Hepatocyte (in vitro differentiated cells): ENCODE results near the gene GNAT1. TPM values are rescaled to one million over a fixed set of nuclear protein-coding genes. Genes with fewer than 3 reads are reported as not detected.

Experiments
- DNase-seq: peaks from one replicate; pipeline ENCODE4 v3.0.0-alpha.2; 2016; ENCODE audit warnings: low spot score
- H2AFZ ChIP-seq: fragments of 200-600 bp; sonication (generic); 2 replicates; pipeline ENCODE4 v1.6.0; 2016; ENCODE audit warnings: antibody characterized with exemption, mild to moderate bottlenecking
- H3K27ac ChIP-seq: fragments of 200-600 bp; sonication (generic); 2 replicates; pipeline ENCODE4 v1.5.1; 2016; ENCODE audit warnings: mild to moderate bottlenecking
- H3K27me3 ChIP-seq: fragments of 200-600 bp; sonication (generic); 2 replicates; pipeline ENCODE4 v1.6.1; 2016
- H3K36me3 ChIP-seq: fragments of 200-600 bp; sonication (generic); replicated peaks from 2 replicates; pipeline ENCODE4 v1.5.1; 2016; ENCODE audit warnings: low read depth; ENCODE audit not compliant: insufficient read depth
- H3K4me1 ChIP-seq: fragments of 200-600 bp; sonication (generic); 2 replicates; pipeline ENCODE4 v1.5.1; 2016; ENCODE audit warnings: mild to moderate bottlenecking, moderate library complexity; ENCODE audit not compliant: insufficient read depth
- H3K4me2 ChIP-seq: fragments of 200-600 bp; sonication (generic); 2 replicates; pipeline ENCODE4 v1.6.0; 2016
- H3K4me3 ChIP-seq: fragments of 200-600 bp; sonication (generic); 2 replicates; pipeline ENCODE4 v1.5.1; 2016; ENCODE audit warnings: mild to moderate bottlenecking
- H3K79me2 ChIP-seq: fragments of 200-600 bp; sonication (generic); 2 replicates; pipeline ENCODE4 v1.6.0; 2017; ENCODE audit warnings: mild to moderate bottlenecking
- H3K9me2 ChIP-seq: fragments of 200-600 bp; sonication (generic); replicated peaks from 2 replicates; pipeline ENCODE4 v1.6.0; 2017; ENCODE audit warnings: mild to moderate bottlenecking; ENCODE audit not compliant: insufficient read depth
- H3K9me3 ChIP-seq: fragments of 200-600 bp; sonication (generic); 2 replicates; pipeline ENCODE4 v1.5.1; 2016; ENCODE audit warnings: low read depth, mild to moderate bottlenecking
- H4K20me1 ChIP-seq: fragments of 200-600 bp; sonication (generic); 2 replicates; pipeline ENCODE4 v1.6.0; 2016; ENCODE audit warnings: mild to moderate bottlenecking; ENCODE audit not compliant: insufficient read depth, poor library complexity, severe bottlenecking
- CTCF ChIP-seq: fragments of 200-600 bp; sonication (generic); IDR thresholded peaks from 2 replicates; pipeline ENCODE4 v1.5.1; 2016; ENCODE audit warnings: antibody characterized with exemption, mild to moderate bottlenecking; ENCODE audit not compliant: poor library complexity
- EZH2 ChIP-seq: fragments of 200-600 bp; sonication (generic); IDR thresholded peaks from 2 replicates; pipeline ENCODE4 v1.6.1; 2016; ENCODE audit warnings: antibody characterized with exemption, mild to moderate bottlenecking, borderline replicate concordance
- EZH2phosphoT487 ChIP-seq: fragments of 200-600 bp; sonication (generic); IDR thresholded peaks from one replicate; pipeline ENCODE4 v1.6.1; 2018; ENCODE audit warnings: antibody characterized with exemption, mild to moderate bottlenecking, low read depth, moderate library complexity; ENCODE audit not compliant: unreplicated experiment, severe bottlenecking
- WGBS: methylation state at CpG from one replicate; pipeline ENCODE4 v1.1.6; 2016; ENCODE audit warnings: low lambda C conversion rate; ENCODE audit errors: missing lambda C conversion rate; 5-methylcytosine and 5-hydroxymethylcytosine counted together
- polyA plus RNA-seq: library from polyadenylated mRNA; unstranded; fragments of >200 nt; fragmentation: Nextera tagmentation; extraction: Ambion mirVana; gene quantifications from 2 replicates; pipeline ENCODE4 v1.2.1, GENCODE V29; 2016
- total RNA-seq: library from RNA; depleted of rRNA; stranded (reverse); fragments of >200 nt; gene quantifications from 2 replicates; pipeline ENCODE4 v1.2.3, GENCODE V29; 2014

GNAT1 gene
- total and polyA plus RNA-seq, 2 experiments from 2014 or later = not detected

GRCh38 chr3:50232303-50232702 is 40.9 kb downstream of the GNAT1 start:
- Histone ChIP-seq H4K20me1 (peaks cover 9% of the 10 kb centered on the region), H3K27me3 (no peaks in the 10 kb centered on the region), H2AFZ (no peak overlapping the region), H3K79me2 (peaks cover 12% of the 10 kb centered on the region), H3K4me1 (peaks cover 9% of the 10 kb centered on the region), H3K4me3 (no peak overlapping the region), H3K4me2 (no peak overlapping the region), H3K9me3 (no peaks in the 10 kb centered on the region), H3K9me2 (no peaks in the 10 kb centered on the region), H3K27ac (no peak overlapping the region), H3K36me3 (no peaks in the 10 kb centered on the region)
- TF ChIP-seq EZH2 (no peak), EZH2phosphoT487 (no peak), CTCF (no peak)
- no peak for DNase-seq
- 89% methylated on average over 3 of the region's 3 CpGs for WGBS

GRCh38 chr3:50233176-50233575 is 41.8 kb downstream of the GNAT1 start:
- Histone ChIP-seq H3K9me3 (no peaks in the 10 kb centered on the region), H3K4me2 (no peak overlapping the region), H2AFZ (no peak overlapping the region), H3K79me2 (peaks cover 20% of the 10 kb centered on the region), H3K27ac (peak overlapping the region; percentile 22), H3K4me1 (peaks cover 6% of the 10 kb centered on the region), H3K36me3 (no peaks in the 10 kb centered on the region), H3K4me3 (no peak overlapping the region), H3K27me3 (no peaks in the 10 kb centered on the region), H3K9me2 (no peaks in the 10 kb centered on the region), H4K20me1 (peaks cover 11% of the 10 kb centered on the region)
- no peak for TF ChIP-seq EZH2
- TF ChIP-seq EZH2phosphoT487 = no peak
- TF ChIP-seq CTCF = no peak
- WGBS = 86% methylated on average over 4 of the region's 4 CpGs
- no peak for DNase-seq

- H2AFZ ChIP-seq = no peak within 1 kb of the TSS
- H3K79me2 ChIP-seq = peaks cover 48% of the 10 kb centered on the region
- H4K20me1 ChIP-seq = peaks cover 36% of the 10 kb centered on the region
- H3K27ac ChIP-seq = peak within 1 kb of the TSS; percentile 80
- H3K9me2 ChIP-seq = no peaks in the 10 kb centered on the region
- peaks cover 14% of the 10 kb centered on the region for H3K4me1 ChIP-seq
- peak within 1 kb of the TSS; percentile 100 for H3K4me2 ChIP-seq
- no peaks in the 10 kb centered on the region for H3K36me3 ChIP-seq
- 1% methylated on average over 25 of the region's 75 CpGs for WGBS
- H3K4me3 ChIP-seq = peak within 1 kb of the TSS; percentile 48
- no peaks in the 10 kb centered on the region for H3K9me3 ChIP-seq
- H3K27me3 ChIP-seq = no peaks in the 10 kb centered on the region
- peak; percentile 99 for DNase-seq
- TF ChIP-seq EZH2 (no peak), CTCF (no peak), EZH2phosphoT487 (no peak)
Observed at GRCh38 chr3:50235716-50236483, 44.5 kb downstream of the GNAT1 start, which contains the start of gene GNAI2. Gene GNAI2 (plus strand): TSS chr3:50236204. CDS start chr3:50236336, 132 bp downstream.
